GM19395 (cell line): ENCODE results near the gene UTY.

Source experiments
- ATAC-seq: cut with Tn5 transposase; IDR thresholded peaks from one replicate; pipeline ENCODE4 v1.9.1; 2021; ENCODE audit warnings: mild to moderate bottlenecking, moderate library complexity; ENCODE audit not compliant: unreplicated experiment

Gene UTY

DNA sequence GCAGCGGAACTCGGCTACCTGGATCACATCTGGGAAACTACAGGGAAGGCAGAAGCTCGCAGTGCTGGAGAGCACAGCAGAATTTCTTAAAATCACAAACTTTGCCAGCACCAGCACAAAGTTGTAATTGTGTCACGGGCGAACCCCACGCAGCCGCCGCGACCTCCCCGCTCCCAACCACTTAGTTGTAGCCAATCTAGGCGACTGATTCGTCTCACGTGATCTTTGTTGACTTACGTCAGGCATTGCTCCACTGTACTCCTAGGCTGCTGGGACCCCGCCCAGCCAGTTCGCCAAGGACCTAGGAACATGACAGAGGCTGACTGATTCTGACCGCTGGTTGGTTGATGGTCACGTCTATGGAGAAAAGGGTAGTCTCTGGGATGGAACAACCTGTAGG, at the start of gene UTY:
UTY (minus strand) TSS at position 206 of the 400 bp plus-strand sequence. CDS start 368 bp downstream, outside the sequence.
- ATAC-seq: no peak

DNA sequence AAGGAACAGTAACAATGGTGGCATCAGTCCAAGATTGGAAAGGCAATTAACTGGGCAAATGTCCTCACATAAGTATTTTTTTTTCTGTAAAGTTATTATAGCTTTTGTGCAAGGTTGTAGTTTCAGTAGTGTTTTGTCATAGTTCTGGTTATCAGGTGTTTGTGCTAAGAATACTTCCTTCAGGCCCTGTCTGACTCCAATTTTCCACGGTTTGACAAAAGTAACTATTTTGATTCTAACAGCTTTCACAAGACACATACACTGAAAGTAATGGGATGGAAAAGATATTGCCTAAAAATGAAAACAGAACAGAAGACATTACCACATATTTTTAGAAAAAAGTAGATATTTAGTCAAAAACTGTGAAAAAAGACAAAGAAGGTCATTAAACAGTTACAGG, 40.6 kb upstream of the UTY start:
- ATAC-seq: no peak

DNA sequence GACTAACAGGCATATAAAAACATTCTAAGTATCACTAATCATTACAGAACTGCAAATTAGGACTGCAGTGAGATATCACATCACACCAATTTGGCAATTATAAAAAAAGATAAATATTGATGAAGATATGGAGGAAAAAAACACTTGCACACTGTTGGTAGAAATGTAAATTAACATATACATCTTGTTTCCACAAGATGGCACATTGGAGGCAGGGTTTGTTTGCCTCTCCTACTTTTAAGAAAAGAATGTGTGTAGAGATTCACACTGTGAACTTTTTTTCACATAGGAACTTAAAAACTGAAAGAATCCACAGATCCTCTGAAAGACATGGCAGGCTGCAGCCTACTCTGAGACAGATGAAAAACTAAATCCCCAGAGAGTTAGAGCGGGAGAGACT, 21.4 kb upstream of the UTY start:
- no peak for ATAC-seq

DNA sequence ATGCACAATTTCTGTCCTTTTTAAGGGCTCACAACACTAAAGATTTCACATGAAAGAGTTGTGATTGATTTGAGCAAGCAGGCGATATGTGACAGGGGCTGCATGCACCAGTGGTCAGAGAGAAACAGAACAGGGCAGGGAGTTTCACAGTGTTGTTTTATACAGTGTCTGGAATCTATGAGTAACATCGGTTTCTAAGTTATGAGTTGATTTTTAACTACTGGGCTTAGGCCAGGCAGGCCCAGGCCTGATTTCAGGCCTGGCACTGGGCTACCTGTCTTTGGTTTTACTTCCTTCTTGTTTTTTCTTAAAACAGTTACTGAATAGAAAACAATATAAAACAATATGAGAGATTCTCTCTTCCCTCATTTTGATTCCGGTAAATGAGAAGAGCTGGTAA, 13.9 kb upstream of the UTY start:
- no peak for ATAC-seq

DNA sequence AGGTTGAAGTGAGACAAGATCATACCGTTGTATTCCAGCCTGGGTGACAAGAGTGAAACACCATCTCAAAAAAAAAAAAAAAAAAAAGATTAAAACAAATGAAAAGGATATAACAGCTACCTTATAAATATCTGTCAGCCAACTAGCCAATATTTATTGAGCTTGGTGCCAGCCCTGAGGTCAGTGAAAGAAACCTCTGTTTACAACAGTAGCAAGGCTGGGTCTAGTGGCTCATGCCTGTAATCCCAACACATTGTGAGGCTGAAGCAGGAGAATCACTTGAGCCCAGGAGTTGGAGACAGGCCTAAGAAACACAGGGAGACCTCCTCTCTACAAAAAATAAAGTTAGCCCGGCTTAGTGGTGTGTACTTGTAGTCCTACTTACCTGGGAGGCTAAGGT, 12.6 kb upstream of the UTY start:
- ATAC-seq: no peak

DNA sequence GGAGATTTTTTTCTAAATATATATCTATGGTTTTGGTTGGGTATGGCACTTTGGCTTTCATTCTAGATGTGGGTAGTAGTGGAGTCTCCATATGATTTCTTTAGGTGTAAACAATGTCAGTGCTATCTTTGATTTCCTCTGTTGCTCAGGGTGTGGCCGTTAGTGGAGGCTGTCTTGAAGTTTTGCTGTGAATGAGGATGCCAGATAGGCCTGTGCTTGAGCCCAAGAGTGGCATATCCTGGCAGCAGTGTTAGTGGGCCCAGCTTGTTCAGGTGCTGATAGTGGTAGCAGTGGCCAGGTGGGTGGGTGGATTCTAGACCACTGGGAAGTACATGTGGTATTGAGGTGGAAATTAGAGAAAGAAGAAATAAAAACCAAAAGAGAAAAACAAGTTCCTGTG, 8.9 kb upstream of the UTY start:
- ATAC-seq: no peak

DNA sequence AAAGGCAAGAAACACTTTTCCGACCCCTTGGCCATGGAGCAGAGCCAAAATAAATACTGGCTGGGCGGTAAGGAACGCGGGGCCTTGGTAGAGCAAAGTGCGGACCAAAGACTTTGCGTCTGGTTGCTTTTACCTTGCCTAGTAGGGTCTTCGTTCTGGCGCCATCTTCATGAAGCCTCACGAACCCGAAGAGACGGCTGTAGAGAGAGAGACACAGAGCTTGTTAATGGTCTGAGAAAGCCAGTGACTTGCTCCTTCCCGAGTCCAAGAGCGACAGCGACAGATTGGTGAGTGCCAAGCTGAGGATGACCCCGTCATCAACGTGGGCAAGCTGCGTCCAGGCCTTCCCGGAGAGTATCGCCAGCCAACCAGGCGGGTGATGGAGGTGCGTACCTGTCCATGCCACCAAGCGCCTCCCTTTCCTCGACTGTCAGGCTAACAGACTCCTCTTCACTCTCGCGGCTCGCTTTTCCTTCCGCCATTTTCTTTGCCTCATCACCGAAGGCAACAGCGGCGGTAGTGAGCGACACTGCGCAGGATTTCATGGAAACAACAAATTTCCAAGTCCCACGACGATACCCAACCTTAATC, 617 bp downstream of the UTY start:
- no peak for ATAC-seq

DNA sequence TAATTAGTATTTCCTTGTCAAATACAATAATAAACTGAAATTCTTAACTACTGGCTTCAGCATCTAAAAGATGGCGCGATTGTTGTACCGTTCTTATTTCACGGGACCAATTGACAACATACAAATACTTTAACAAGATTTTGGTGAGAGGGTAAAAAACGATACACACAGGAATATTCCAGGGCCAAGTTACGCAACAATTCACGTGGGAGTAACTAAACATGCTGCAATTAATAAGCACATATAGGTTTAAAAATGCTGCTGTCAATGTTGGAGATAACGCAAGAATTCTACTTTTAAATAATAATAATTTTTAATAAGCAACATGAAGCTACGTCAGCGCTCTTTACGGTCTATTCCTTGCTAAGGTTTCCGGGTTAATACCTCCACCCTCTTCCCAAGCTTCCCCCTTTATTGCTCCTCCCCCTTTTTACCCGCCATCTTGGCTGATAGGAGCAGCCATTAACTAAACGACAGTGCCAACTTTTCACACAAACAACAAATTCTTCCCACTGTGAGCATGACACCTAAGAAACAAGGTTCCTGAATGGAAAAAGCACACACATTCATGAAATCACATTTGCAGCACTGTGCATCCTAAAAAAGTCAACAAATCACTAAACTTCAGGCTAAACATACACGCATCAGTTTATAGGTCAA, 1.6 kb downstream of the UTY start:
- ATAC-seq: no peak

DNA sequence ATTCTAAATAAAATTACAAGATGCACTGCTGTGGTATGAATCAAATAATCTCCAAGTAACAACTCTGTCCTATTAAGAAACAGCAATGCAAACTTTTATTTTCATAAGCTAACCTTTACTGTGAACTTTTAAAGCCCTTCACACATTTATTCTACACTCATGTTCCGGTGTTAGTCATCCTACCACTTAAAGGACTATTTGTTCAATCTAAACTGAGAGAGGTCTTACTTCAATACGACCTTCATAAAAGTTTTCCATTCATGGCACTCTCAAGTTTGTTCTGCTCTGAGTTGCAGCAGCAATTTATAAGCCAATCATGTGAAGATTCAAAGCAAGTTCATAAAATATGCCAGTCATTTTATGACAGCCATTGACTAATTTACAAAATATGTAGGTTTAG, 4.8 kb downstream of the UTY start:
- ATAC-seq: no peak

DNA sequence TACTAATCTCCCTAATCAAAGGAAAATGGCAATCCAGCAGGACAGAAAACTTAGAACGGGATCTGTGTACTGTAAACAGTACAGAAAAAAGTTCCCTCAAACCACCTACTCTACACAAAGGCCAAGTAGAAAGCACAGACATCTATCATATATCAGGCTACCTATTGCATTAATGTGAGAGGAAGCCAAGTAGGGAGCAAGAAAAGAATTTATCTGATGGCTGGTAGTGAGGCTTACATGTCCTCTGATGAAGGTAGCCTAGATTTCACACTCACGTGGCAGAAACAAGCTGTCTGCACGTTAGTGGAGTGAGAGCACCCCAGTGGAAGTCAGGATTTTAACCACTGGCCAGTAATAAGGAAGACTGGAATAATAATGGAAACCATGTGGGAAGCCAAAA, 28.3 kb downstream of the UTY start:
- ATAC-seq: no peak

DNA sequence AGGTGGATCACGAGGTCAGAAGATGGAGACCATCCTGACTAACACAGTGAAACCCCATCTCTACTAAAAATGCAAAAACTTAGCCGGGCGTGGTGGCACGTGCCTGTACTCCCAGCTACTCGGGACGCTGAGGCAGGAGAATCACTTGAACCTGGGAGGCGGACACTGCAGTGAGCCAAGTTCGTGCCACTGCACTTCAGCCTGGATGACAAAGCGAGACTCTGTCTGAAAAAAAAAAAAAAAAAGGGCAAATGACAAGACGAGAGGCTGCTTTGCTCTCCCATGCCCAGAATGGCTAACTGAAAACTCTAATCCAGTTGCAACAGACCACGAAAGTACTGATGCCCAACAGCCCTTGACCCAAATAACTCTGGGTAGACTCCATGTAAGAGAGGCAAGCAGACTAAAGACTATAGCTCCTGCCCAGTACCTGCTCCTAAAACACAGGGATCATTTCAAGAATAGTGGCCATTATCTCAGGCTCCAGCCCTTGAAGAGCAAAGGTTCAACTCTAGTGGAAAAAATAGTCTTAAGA, 29.2 kb downstream of the UTY start:
- no peak for ATAC-seq

DNA sequence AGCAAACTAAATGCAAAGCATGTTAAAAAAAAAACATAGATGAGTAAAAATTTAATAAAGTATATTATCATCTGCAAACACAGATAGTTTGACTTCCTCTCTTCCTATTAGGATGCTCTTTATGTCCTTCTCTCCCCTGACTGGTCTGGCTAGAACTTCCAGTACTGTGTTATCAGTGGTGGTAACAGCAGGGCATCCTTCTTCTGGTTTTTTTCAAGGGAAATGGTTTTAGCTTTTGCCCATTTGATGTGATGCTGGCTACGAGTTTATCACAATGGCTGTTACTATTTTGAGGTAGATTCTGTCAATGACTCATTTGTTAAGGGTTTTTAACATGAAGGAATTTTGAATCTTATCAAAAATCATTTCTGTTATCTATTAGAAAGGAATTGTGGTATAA, 34.3 kb downstream of the UTY start:
- ATAC-seq: no peak

DNA sequence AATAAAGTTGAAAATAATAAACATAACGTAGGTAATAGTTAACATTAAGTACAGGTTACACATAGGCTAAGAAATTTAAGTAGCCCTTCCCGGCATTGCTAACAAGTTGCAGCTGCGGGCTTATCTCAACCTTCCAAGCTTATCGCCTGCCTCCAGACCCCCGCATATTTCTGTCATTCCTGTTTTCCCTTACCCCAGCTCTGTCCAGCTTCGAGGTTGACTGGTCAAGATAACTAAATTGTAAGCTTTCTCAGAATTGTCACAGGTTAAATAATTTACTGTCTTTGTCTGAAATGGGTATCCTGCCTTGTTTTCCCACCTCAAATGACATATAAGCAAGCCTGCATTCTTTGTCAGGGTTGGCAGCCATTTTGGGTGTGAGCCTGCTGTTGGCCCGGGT, 36.7 kb downstream of the UTY start:
- no peak for ATAC-seq

DNA sequence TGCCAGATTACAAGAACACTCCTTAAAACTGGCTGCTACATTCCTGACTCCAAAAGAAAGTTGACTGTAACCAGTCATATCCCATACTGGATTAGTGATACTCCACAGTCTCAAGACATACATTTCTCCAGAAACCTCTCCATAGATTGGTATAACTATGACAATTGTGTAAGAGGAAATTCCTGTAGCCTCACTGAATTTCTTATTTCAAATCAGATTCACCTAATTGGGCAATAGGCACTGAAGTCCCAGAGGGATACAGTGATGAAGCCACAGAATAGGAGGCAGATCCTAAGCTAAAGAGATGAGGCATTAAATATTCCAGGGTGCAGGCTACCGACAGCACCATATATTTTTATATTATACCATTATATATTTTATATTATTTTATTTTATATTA, 39.0 kb downstream of the UTY start:
- no peak for ATAC-seq

DNA sequence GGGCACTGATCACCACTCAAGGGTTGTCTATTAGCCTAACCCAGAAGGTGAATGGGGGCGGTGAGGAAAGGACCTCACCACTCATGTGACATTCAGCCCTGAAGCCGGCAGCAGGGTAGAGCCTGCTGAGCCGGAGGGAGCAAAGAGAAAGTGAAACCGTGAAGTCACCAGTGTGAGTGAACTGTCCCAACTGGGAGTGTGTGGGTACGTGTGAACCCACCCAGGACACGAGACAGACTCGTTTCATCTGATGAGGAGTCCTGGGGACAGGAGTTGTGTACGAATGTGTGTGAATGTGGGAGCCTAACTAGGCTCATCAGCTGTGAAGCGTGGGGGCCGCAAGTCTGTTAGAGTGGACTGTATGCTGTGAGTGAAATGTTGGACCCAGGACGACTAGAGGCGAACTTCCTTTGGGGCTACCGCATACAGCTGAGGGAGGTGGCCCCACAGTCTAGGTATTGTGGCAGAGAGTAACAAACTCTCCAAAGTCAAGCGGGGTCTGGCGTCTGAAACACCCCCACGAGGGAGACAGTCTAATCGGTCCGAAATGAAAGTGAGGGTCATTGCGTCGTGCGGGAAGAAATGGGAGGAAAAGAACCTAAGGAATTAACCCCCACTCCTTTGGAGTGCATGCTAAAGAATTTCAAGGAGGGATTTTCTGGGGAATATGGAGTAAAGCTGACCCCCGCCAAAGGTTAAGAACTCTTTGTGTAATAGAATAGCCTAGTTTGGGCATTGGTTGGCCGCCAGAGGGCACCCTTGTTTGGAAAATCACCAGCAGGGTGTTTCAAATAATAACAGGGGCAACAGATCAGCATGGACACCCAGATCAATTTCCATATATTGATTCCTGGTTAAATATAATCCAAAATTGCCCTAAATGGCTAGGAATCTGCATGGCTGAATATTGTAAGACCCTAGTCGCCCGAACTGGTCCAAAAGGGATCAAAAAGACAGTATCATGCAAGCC, 43.6 kb downstream of the UTY start:
- ATAC-seq: no peak

DNA sequence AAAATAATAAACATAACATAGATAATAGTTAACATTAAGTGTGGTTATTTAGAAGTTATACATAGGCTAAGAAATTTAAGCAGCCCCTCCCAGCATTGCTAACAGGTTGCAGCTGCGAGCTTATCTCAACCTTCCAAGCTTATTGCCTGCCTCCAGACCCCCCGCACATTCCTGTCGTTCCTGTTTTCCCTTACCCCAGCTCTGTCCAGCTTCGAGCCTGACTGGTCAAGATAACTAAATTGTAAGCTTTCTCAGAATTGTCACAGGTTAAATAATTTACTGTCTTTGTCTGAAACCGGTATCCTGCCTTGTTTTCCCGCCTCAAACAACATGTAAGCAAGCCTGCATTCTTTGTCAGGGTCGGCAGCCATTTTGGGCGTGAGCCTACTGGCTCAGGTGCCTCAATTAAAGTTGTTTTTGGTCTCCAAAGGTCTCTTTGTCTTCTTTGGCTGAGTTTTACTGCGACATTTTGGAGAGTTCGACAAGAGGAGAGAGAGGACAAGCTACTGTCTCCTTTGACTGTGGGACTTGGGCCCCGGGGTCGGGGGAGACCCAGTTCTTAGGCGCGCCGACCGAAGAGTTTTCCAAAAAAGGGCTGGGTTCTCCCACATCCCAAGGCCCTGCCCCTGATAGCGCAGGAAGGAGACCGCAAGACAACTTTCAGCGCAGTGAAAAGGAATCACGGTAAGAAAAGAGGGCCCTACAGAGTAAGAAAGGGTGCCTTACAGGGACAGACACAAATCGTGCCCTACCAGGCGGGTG, 44.4 kb downstream of the UTY start:
- ATAC-seq: no peak

DNA sequence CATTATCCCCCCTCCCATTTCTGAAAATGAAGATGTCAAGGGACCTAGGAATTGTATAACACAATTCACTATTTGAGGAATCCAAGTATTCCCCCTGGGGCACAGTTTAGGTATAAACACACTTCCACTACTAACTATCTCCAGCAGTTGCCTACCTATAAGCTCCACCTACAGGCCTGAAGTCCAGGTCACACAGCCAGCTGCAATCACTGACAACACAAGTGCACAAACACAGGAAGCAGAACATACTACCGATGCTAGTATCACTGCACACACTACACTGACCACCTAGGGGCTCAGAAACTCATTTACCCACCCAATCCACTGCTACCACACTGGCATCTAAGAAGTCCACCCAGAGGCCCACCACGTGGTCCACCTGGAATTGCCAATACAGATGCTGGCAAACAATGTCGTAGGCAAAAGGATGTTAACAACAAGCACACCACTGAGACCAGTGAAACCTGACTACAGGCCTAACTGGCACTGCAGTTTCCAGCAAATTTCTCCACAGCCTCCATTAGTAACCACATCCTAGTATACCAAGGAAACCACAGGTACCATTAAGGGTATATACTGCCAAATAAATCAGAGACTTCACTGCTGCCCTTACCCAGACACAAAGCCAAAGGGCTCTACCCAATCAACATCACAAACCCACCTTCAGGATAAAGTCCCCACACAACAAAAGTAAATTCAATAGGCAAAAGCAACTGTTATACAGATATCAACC, 47.4 kb downstream of the UTY start:
- no peak for ATAC-seq

DNA sequence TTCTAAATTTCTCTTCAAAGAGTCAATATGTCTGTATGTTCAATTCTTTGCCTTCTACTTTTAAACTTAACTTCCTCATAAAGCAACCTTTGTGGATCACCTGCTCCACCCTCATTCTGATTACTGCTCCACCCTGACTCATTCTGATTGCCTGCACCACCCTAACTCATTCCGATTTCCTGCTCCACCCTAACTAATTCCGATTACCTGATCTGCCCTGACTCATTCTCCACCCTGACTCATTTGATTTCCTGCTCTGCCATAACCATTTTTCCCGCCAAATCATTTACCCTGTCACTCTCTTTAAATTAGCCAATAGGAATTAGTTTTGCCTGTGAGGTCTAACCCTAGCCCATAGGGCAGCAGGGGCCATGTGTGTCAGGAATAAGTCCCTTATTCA, 50.3 kb downstream of the UTY start:
- ATAC-seq: no peak

DNA sequence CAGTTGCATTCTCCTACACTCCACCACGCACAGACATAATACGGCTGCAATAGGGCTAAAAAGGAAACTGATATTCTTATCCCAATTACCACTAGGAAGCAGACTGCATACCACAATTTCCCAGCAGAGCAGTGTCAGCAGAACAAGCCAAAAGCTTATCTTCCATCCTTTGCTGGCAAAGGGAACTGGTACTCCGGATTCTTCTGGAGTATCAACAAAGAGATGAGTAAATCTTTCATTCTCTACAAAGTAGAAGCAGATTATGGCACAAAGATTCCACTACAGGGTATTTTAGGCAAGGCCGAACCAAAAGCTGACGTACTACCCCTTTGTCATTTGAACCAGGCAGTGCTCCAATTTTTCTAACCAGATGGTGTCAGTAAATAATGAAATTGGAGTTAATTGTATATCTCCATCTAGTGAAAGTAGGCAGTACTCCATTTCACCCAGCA, 56.5 kb downstream of the UTY start:
- ATAC-seq: no peak
